ENCODE measurements around the gene MDH1B.

- TF ChIP-seq YY1 (IDR thresholded peaks at IDR 0.05; ENCODE audit: insufficient read depth, insufficient read length) (no peak), SUZ12 (IDR thresholded peaks at IDR 0.05; ENCODE audit: extremely low read depth, insufficient read depth, insufficient read length) (no peak)
These were observed 68.2 kb downstream of the MDH1B start for GRCh38 chr2:206696910-206697309.

Data from NT2/D1 (cell line).